DOHH2 (cell line): ENCODE results near the gene OSBPL1A.

ENCODE experiments used
- H3F3A ChIP-seq: fragments of 200-600 bp; sonication (generic), shearing (Covaris generic); 2 replicates; pipeline ENCODE4 v1.6.0; 2016; ENCODE audit warnings: antibody characterized with exemption, mild to moderate bottlenecking; ENCODE audit not compliant: control insufficient read depth, insufficient read depth
- H3K27ac ChIP-seq: fragments of 200-600 bp; sonication (generic); 2 replicates; pipeline ENCODE4 v1.5.1; 2014; ENCODE audit warnings: low read depth, mild to moderate bottlenecking, low read length, moderate library complexity
- H3K27me3 ChIP-seq: fragments of 200-600 bp; sonication (generic); 2 replicates; pipeline ENCODE4 v1.6.1; 2014; ENCODE audit warnings: mild to moderate bottlenecking, low read length, mixed read lengths; ENCODE audit not compliant: control insufficient read depth
- H3K36me3 ChIP-seq: fragments of 200-600 bp; sonication (generic); 2 replicates; pipeline ENCODE4 v1.6.1; 2014; ENCODE audit warnings: mild to moderate bottlenecking, low read length, moderate library complexity, mixed read lengths; ENCODE audit not compliant: control insufficient read depth
- H3K4me1 ChIP-seq: fragments of 200-600 bp; sonication (generic); 2 replicates; pipeline ENCODE4 v1.6.1; 2014; ENCODE audit warnings: mild to moderate bottlenecking, low read length, mixed read lengths; ENCODE audit not compliant: control insufficient read depth
- H3K4me2 ChIP-seq: fragments of 200-600 bp; sonication (generic); 2 replicates; pipeline ENCODE4 v1.6.0; 2014; ENCODE audit warnings: mild to moderate bottlenecking, low read length, moderate library complexity
- H3K4me3 ChIP-seq: fragments of 200-600 bp; sonication (generic); 2 replicates; pipeline ENCODE4 v1.5.1; 2014; ENCODE audit warnings: mild to moderate bottlenecking, low read length, mixed read lengths
- H3K79me2 ChIP-seq: fragments of 200-600 bp; sonication (generic); 2 replicates; pipeline ENCODE4 v1.6.1; 2014; ENCODE audit warnings: mild to moderate bottlenecking, low read length, mixed read lengths; ENCODE audit not compliant: control insufficient read depth
- H3K9me2 ChIP-seq: fragments of 200-600 bp; sonication (generic); replicated peaks from 2 replicates; pipeline ENCODE4 v1.6.1; 2014; ENCODE audit warnings: mild to moderate bottlenecking, low read length, mixed read lengths; ENCODE audit not compliant: control insufficient read depth
- H3K9me3 ChIP-seq: fragments of 200-600 bp; sonication (generic); 2 replicates; pipeline ENCODE4 v1.6.1; 2014; ENCODE audit warnings: antibody characterized with exemption, low read length, mixed read lengths; ENCODE audit not compliant: control insufficient read depth, insufficient read depth
- H4K20me1 ChIP-seq: fragments of 200-600 bp; sonication (generic); 2 replicates; pipeline ENCODE4 v1.6.0; 2014; ENCODE audit warnings: low read depth, mild to moderate bottlenecking, antibody characterized with exemption, low read length, moderate library complexity; ENCODE audit not compliant: control insufficient read depth, insufficient read depth
- CTCF ChIP-seq: fragments of 200-600 bp; sonication (generic); IDR thresholded peaks from one replicate; pipeline ENCODE4 v1.5.1; 2014; ENCODE audit warnings: antibody characterized with exemption, mild to moderate bottlenecking, low read depth, low read length; ENCODE audit not compliant: poor library complexity, severe bottlenecking
- EZH2phosphoT487 ChIP-seq: fragments of 200-600 bp; sonication (generic); IDR thresholded peaks from 2 replicates; pipeline ENCODE4 v1.6.1; 2017; ENCODE audit warnings: borderline replicate concordance, mild to moderate bottlenecking, antibody characterized with exemption, low read length, moderate library complexity, mixed read lengths

OSBPL1A gene

GRCh38 chr18:24268784-24269550 is 128.7 kb downstream of the OSBPL1A start:
- Histone ChIP-seq H3K79me2 (no peaks in the 10 kb centered on the region), H3K27ac (no peak overlapping the region), H3K36me3 (no peaks in the 10 kb centered on the region), H3K4me1 (no peaks in the 10 kb centered on the region), H3K9me3 (no peaks in the 10 kb centered on the region), H3K9me2 (no peaks in the 10 kb centered on the region), H3F3A (no peaks in the 10 kb centered on the region), H3K27me3 (peaks cover 12% of the 10 kb centered on the region), H4K20me1 (no peaks in the 10 kb centered on the region), H3K4me2 (no peak overlapping the region), H3K4me3 (no peak overlapping the region)
- TF ChIP-seq EZH2phosphoT487: no peak
- no peak for TF ChIP-seq CTCF

GRCh38 chr18:24267878-24268277 is 129.7 kb downstream of the OSBPL1A start:
- Histone ChIP-seq H3K27ac (no peak overlapping the region), H3K9me3 (no peaks in the 10 kb centered on the region), H3K4me2 (no peak overlapping the region), H3K27me3 (peaks cover 12% of the 10 kb centered on the region), H3K9me2 (no peaks in the 10 kb centered on the region), H3K36me3 (no peaks in the 10 kb centered on the region), H3F3A (no peaks in the 10 kb centered on the region), H3K79me2 (no peaks in the 10 kb centered on the region), H4K20me1 (no peaks in the 10 kb centered on the region), H3K4me3 (no peak overlapping the region), H3K4me1 (no peaks in the 10 kb centered on the region)
- no peak for TF ChIP-seq CTCF
- TF ChIP-seq EZH2phosphoT487: no peak

- Histone ChIP-seq H3K79me2 (no peaks in the 10 kb centered on the region), H3K4me3 (no peak overlapping the region), H3F3A (no peaks in the 10 kb centered on the region), H4K20me1 (no peaks in the 10 kb centered on the region), H3K4me2 (no peak overlapping the region), H3K27ac (no peak overlapping the region), H3K9me3 (no peaks in the 10 kb centered on the region), H3K9me2 (no peaks in the 10 kb centered on the region), H3K4me1 (no peaks in the 10 kb centered on the region), H3K36me3 (no peaks in the 10 kb centered on the region), H3K27me3 (peaks cover 5% of the 10 kb centered on the region)
- TF ChIP-seq EZH2phosphoT487: no peak
- TF ChIP-seq CTCF: no peak
Measured at GRCh38 chr18:24266131-24266530, 131.5 kb downstream of the OSBPL1A start.
